AG09319 (cell line): ENCODE results near the gene LRRC42.

Experiments used
- DNase-seq: peaks from one replicate; pipeline ENCODE4 v3.0.0-alpha.2; 2010; ENCODE audit warnings: low read depth; ENCODE audit errors: extremely low read depth
- CTCF ChIP-seq: IDR thresholded peaks from 2 replicates; pipeline ENCODE4 v1.5.1; 2011; ENCODE audit warnings: low read depth, mild to moderate bottlenecking, inconsistent platforms, low read length, moderate library complexity

Gene LRRC42

GRCh38 chr1:53930932-53931331 lies 15.2 kb upstream of the LRRC42 start:
- DNase-seq, result no peak
- TF ChIP-seq CTCF, result no peak

GRCh38 chr1:53931523-53931922 lies 14.6 kb upstream of the LRRC42 start:
- no peak for TF ChIP-seq CTCF
- DNase-seq, result no peak

GRCh38 chr1:53934170-53934765 lies 11.9 kb upstream of the LRRC42 start:
- DNase-seq, result no peak
- TF ChIP-seq CTCF, result no peak

GRCh38 chr1:53936430-53936829 lies 9.7 kb upstream of the LRRC42 start:
- TF ChIP-seq CTCF, result no peak

GRCh38 chr1:53938136-53938830 lies 7.9 kb upstream of the LRRC42 start:
- TF ChIP-seq CTCF, result no peak
- DNase-seq, result no peak

More at GRCh38 chr1:53936430-53936829, 9.7 kb upstream of the LRRC42 start:
- no peak for DNase-seq

- no peak for TF ChIP-seq CTCF
- DNase-seq, result no peak
These were observed 3.8 kb upstream of the LRRC42 start for GRCh38 chr1:53942127-53942957.

GRCh38 chr1:53943090-53943489 lies 3.1 kb upstream of the LRRC42 start:
- DNase-seq, result no peak
- no peak for TF ChIP-seq CTCF
